ENCODE results near the gene DDX25.
"Not testable (repeated sequence)": the region's sequence is repeated elsewhere in the genome, so short reads cannot be mapped to it uniquely, and the experiment has no call there.

DDX25 gene

DNA sequence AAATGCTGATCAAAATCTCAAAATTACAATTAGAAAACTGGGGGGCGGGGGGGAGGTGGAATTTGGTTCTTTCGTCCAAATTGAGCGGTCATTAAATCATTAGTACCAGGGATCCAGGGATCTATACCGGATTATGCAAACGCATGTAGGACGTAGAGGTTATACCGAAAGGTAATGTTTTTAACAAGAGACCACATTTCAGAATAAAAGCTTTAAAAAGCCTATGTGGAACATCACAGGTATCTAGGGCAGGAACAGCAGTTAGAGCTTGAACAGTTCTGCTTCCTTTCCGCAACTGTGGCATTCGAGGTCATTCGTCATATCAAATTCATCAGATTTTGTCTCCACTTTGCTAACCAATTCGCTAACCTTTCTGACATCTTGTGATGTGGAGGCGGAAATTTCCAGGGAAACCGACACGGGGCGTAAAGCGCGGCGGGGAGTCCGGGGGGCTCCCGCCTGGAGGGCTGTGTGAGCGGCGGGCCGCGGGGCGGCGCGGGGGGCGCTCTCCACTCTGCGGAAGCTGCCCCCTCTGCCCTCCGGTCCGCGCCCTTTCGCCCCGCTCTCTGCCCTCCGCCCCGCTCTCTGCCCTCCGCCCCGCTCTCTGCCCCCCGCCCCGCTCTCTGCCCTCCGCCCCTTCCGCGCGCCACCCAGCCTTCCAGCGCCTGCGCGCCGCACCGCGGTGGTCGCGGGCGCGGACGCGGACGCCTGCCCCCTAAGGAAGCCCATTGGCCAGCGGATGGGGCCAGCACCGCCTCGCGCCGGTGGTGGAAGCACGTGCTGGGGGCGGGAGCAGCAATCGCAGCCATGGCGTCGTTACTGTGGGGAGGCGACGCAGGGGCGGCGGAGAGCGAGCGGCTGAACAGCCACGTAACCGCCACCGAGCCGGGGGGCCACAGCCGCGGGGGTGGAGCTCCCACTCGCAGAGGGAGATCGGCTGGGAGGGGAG is at the start of gene DDX25:
Gene DDX25 (plus strand): TSS at position 798 of the 949 bp plus-strand sequence. CDS start 10 bp downstream, at position 808.
- no peak for DNase-seq

GRCh38 chr11:125857670-125858069 is 46.6 kb upstream of the DDX25 start:
- DNase-seq: not testable (repeated sequence)

- not testable (repeated sequence) for DNase-seq
These were observed 41.5 kb upstream of the DDX25 start for GRCh38 chr11:125862786-125863185.

DNA sequence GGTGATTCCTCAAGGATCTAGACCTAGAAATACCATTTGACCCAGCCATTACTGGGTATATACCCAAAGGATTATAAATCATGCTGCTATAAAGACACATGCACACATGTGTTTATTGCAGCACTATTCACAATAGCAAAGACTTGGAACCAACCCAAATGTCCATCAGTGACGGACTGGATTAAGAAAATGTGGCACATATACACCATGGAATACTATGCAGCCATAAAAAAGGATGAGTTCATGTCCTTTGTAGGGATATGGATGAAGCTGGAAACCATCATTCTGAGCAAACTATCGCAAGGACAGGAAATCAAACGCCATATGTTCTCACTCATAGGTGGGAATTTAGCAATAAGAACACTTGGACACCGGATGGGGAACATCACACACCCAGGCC is 39.0 kb upstream of the DDX25 start:
- not testable (repeated sequence) for DNase-seq

DNA sequence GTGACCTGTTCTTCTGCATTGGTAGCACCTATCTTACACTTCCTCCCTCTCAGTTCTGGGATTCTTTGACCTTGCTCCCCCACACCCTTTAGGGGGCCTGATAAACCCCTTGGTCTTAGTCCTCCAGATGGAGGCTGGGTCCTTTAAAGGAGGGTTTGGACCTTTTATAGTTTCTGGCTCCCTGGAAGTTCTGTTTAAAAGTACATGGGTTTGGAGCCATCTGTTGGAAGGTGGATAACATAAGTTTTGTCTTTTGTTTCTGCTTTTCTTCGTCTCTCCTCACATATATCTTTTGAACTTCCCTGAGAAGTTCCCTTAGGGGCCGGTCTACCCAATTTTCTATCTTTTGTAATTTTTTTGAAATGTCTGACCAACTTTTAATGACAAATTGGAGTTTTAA is 34.8 kb upstream of the DDX25 start:
- no peak for DNase-seq

GRCh38 chr11:125871391-125872137 is 32.7 kb upstream of the DDX25 start:
- DNase-seq: no peak

GRCh38 chr11:125872138-125872491 is 32.2 kb upstream of the DDX25 start:
- DNase-seq: no peak

DNA sequence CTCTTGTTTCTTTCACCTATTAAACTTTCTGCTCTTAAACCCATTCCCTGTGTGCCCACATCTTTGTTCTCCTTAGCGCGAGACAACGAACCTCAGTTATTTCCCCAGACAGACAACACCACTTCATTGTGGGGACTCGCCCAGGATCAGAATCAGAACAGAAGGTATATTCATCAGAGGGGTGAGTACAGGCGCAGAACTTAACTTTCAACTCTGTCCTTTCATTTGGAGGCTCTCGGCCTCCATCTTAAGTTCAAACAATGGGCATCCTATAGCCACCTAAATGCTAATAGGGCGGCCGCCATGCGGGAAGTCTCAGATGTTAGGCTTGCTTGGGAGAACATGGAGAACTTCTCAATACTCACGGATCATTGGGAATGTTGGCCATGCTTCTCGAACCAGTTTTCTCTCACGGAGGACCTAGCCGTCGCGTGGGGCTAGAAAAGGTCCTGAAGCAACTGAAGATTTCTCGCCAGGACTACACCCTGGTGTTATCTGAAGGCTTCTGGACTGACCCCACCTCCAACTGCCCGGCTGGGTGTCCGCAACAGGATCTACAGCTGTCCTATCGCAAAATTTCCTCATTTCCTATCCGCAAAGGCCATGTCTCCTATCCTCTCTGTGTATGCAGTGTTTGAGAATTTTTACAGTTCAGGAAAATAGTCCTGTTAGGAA is 30.3 kb upstream of the DDX25 start:
- no peak for DNase-seq

DNA sequence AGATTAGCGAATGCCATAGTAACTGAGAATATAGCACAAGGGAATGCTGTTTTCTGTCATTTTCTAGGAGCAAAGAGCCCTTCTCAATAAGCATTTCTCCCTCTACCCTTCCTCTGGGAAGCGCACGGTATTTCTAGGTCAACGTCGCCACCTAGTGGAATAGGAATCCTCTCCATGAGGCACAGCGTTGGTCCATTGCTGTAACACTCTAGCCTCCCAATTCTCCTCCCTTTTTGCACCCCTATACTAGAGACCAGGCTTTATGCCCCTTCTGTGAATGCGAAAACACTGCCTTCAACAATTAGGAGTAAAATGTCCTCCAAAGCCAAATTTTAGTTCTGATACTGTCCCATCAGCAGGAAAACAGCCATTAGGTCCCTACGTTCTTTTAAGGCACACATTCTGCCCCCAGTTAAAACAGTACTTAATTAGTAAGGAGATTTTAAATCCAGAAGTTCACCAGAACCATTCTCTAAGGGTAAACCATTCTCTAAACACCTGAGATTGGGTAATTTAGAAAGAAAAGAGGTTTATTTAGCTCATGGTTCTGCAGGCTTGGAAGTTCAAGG is 29.7 kb upstream of the DDX25 start:
- peak; percentile 6 for DNase-seq

DNA sequence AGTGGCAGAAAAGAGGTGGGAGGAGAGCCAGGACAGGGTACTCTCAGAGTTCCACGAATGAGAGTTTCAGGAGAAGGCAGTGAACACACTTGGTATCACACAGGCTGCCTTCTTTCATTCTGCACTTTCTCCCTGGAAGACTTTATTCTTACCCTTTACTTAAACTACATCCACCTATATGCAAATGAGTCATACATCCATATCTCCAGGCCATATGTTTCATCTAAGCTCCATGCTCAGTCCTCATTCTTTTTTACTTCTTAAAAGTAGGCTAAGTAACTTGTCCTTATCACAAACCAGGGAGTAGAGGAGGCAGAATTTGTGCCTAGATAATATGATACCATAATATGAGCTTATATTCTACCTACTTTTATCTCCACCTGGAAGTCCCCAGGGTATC is 23.0 kb upstream of the DDX25 start:
- DNase-seq: no peak

- no peak for DNase-seq
These were observed 20.9 kb upstream of the DDX25 start for GRCh38 chr11:125883375-125883774.

DNA sequence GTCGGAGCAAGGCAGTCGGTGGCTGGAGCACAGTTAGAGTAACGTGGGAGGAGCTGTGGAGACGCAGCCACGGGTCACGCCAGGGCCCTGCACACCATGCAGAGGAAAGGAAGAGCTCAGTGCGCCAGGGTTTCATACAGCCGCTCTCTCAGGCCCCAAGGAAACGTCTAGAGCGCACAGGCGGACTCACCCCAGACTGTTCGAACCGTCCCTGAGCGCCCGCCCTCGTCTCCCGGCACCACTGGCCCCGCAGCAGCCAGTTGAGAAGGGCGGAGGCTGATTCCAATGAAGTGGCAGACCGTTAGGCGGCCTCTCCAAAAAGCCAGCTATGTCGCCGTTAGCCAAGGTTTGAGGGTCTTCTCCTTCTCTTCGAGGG is 17.3 kb upstream of the DDX25 start:
- DNase-seq: no peak

DNA sequence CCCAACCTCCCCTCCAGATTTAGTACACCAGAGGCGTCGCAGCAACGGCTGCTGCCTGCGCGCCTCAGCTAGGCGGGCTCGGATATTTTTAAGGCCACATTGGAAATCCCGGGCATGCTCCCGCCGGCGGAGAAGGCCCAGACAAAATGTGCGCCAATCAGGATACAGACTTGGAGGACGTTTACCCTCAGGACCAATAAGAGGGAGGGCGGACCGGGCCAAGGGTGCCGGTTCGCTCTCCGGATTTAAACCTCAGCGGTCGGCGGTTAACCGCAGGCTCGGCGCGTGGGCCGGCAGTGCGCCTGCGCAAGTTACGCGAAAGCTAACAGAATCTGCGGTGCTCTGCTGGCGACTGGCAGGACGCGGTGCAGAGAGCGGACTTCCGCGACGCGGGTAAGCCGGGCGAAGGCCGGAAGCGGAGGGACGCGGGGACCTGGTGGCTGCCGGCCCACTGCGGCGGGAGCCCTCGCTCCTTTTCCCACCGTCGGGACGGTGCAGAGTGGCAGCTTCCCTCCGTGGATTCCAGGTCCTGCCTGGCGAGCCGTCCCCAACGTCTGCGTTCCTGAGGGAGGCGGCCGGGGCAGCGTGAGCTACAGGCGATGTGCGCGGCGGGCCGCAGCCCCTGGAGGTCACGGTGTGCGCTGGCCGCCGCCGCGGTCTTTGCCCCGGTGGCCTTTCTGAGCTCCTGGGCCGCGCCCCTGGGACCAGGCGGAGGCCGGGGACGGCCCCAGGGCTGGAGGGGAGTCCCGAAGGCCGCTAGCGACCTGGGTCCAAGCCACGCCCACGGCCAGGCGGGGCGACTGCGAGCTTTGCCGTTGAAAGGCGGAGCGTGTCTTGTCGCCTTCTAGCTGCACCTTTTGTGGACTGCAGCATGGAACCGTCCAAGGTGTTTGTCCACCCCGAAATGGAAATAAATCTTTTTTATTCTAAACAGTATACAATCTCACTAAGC is 16.7 kb upstream of the DDX25 start, which contains the start of gene HYLS1:
Gene HYLS1 (plus strand): TSS at position 296 of the 952 bp plus-strand sequence. CDS start 11,701 bp downstream, outside the sequence.
- peak; percentile 75 for DNase-seq

DNA sequence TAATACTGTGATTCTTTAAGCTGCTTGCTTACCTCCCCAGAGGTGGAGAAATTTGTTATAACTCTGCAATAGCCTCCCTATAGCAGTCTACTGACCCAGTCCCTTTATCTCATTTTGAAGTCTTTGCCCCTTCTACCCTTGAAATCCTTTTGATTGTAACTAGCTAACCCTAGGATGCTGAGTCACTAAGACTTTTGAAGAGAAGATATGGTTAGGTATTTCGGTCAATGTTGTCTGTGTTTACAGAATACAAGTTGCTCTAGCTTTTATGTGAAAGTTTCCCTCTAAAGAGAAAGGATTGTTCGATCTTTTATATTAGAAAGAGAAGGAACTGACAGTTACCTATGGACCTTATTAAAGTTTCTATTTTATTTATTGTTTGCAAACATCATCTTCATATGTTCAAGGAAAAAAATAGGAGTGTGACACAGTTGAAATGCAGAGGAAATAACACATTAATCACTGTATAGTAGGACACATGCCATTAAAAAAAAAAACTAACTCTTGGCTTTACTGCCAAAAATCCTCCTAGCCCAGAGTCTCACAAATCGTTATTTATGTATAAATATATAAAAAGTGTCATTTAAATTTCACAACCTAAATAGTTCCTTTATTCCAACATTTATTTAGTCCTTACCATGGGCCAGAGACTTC is 13.7 kb upstream of the DDX25 start:
- DNase-seq: no peak

DNA sequence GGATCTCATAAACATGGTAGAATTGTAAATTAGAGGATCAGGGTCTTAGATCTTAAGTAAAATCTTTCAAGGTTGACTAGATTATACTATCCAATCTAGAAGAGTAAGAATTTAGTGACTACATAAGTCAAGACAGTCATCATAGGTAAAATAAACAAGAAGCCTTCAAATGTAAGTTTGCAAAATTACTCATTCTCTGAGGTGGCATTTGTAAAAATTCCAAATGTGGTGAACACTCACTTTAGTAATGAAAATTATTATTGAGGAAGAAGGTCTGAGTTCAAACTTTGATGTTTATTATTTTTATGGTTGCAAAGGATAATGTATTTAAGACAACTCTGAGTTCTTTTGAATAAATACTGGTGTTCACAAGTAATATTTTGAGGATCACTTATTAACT is 12.2 kb upstream of the DDX25 start:
- DNase-seq: no peak

DNA sequence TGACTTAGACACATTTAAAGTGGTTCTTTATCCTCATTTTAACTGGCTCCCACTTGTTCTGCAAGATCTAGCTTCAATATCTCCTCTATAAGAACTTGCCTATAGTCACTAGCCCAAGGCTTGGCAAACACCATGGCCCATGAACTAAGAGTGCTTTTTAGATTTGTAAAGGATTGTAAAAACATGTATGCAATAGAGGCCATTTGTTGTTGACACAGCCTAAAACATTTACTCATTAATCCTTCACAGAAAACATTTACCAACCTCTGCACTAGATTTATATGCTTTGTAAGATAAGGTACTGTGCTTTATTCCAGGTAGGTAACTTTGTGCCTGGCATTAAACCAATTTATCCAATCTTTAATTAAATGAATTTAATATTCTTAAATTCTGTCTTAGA is 11.3 kb upstream of the DDX25 start:
- DNase-seq: no peak

- no peak for DNase-seq
These were observed 2.4 kb upstream of the DDX25 start for GRCh38 chr11:125901872-125902271.

DNA sequence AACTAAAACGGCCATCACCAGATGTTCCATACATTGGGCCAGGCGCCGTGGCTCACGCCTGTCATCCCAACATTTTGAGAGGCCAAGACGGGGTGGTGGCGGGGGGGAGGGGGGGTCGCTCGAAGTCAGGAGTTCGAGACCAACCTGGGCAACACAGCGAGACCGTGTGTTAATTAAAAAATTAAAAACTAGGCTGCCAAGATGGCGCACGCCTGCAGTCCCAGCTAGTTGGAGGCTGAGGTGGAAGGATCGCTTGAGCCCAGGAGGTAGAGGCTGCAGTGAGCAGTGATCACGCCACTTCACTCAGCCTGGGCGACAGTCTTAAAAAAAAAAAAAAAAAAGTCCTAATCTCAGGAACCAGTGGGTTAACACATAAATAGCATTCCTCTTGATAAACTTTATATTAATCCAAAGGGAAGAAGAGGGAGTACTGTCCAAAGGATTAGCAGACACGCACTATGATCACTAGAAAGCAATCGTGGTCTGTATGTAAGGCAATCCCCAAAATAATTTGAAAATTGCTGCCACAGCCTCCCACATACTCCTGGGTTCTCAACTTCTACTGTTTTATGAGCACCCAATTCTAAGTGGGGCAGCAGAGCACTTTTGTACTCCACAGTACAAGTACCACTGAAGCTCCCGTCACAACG is 1.9 kb upstream of the DDX25 start:
- no peak for DNase-seq

DNA sequence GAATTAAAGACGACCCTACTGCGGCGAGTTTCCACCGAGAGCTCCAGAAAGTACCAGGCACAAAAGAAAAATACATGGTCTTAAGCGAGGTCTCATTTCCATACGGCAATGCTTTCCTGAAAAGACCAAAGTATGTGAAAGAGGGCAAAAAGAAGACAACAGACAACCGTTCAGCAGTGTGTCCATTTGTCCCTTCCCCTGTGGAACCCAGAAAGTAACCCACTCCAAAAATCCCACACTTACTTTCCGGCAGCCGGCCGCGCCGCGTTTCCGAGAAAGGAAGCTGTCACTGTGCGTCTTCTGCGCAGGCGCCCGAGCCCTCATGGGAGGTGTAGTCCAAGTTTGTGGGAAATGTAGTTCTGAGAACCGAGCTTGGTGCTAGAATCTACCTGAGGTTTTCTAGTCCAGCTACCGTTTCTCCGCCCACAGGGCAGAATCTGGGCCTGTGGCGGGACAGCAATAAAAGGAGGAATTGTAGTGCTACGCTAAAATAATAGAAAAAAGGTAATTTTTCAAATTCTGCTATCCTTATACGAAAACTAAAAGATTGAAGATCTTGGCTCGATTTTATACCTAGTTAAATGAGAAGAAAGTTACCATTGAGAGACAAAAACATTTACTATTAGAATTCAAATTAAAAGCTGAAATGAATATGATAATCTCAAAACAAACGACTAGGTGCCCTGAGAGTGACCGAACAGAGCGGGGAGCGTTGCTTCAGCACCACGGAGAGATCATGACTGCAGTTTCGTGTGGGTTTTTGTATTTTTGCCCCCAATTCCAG is 1.2 kb upstream of the DDX25 start, which contains the start of gene PUS3:
Gene PUS3 (minus strand): TSS at position 280 of the 784 bp plus-strand sequence. CDS start 6,922 bp downstream, outside the sequence.
- peak; percentile 74 for DNase-seq

- DNase-seq: no peak
These were observed 370 bp downstream of the DDX25 start for GRCh38 chr11:125904678-125905077.
